Activated CD4-positive, alpha-beta T cell treated with anti-CD3 and anti-CD28 coated beads for 4 hours (primary cell): ENCODE results near the gene OLFML3.
A peak's percentile ranks its signal among the peaks of the same experiment; 100 is the strongest.
"Not testable (repeated sequence)": the region's sequence is repeated elsewhere in the genome, so short reads cannot be mapped to it uniquely, and the experiment has no call there.

Source experiments
- DNase-seq, 2 donors: peaks; one replicate each; pipeline ENCODE4 v3.0.0-alpha.2; 2020

The OLFML3 gene

GRCh38 chr1:113978863-113979702 is at the start of gene OLFML3:
TSS of gene OLFML3 (plus strand) at chr1:113979474. CDS start at chr1:113979517, 43 bp downstream.
- DNase-seq, result peak; percentile 32 to 45

GRCh38 chr1:113929750-113930498 is 49.4 kb upstream of the OLFML3 start:
- DNase-seq, result peak; percentile 47 to 57

- peak; percentile 54 to 58 for DNase-seq
Measured at GRCh38 chr1:113930499-113931161, 48.6 kb upstream of the OLFML3 start.

GRCh38 chr1:113931451-113931851 is 47.8 kb upstream of the OLFML3 start:
- DNase-seq, result no peak

- no peak for DNase-seq
Measured at GRCh38 chr1:113934006-113934405, 45.3 kb upstream of the OLFML3 start.

- DNase-seq, result no peak
Measured at GRCh38 chr1:113934511-113935055, 44.7 kb upstream of the OLFML3 start.

GRCh38 chr1:113935176-113935575 is 44.1 kb upstream of the OLFML3 start:
- no peak for DNase-seq

- DNase-seq, result no peak
Measured at GRCh38 chr1:113935970-113936369, 43.3 kb upstream of the OLFML3 start.

- DNase-seq, result no peak
Measured at GRCh38 chr1:113937146-113937545, 42.1 kb upstream of the OLFML3 start.

- DNase-seq, result no peak
Measured at GRCh38 chr1:113938192-113938591, 41.1 kb upstream of the OLFML3 start.

GRCh38 chr1:113940365-113941244 is 38.7 kb upstream of the OLFML3 start:
- no peak for DNase-seq

GRCh38 chr1:113941245-113941559 is 38.1 kb upstream of the OLFML3 start:
- no peak for DNase-seq

- DNase-seq, result no peak
Measured at GRCh38 chr1:113942527-113942926, 36.7 kb upstream of the OLFML3 start.

- no peak for DNase-seq
Measured at GRCh38 chr1:113943028-113943811, 36.1 kb upstream of the OLFML3 start.

- DNase-seq, result no peak
Measured at GRCh38 chr1:113945329-113945728, 33.9 kb upstream of the OLFML3 start.

GRCh38 chr1:113946112-113946511 is 33.2 kb upstream of the OLFML3 start:
- DNase-seq, result no peak

- no peak for DNase-seq
Measured at GRCh38 chr1:113946678-113947387, 32.4 kb upstream of the OLFML3 start.

GRCh38 chr1:113947388-113948107 is 31.7 kb upstream of the OLFML3 start:
- no peak for DNase-seq

- DNase-seq, result not testable (repeated sequence)
Measured at GRCh38 chr1:113948151-113948550, 31.1 kb upstream of the OLFML3 start.

GRCh38 chr1:113949007-113949406 is 30.3 kb upstream of the OLFML3 start:
- no peak for DNase-seq
